DND-41 (cell line): ENCODE results near the gene SZRD1.
A peak's percentile ranks its signal among the peaks of the same experiment; 100 is the strongest.

Experiments
- ATAC-seq: fragments of 200-7000 bp; cut with Tn5 transposase; 3 replicates; pipeline ENCODE4 v1.9.1; 2021; ENCODE audit warnings: low read depth; ENCODE audit not compliant: insufficient read depth
- DNase-seq: peaks from one replicate; pipeline ENCODE4 v3.0.0-alpha.2; 2020
- H2AFZ ChIP-seq: 2 replicates; pipeline ENCODE4 v1.6.0; 2012; ENCODE audit warnings: low read depth, low read length
- H3K27ac ChIP-seq: 2 replicates; pipeline ENCODE4 v1.5.1; 2012; ENCODE audit warnings: low read length, inconsistent platforms
- H3K27me3 ChIP-seq: fragments of 200-600 bp; sonication (generic); 2 replicates; pipeline ENCODE4 v1.6.0; 2012; ENCODE audit warnings: low read length, mild to moderate bottlenecking, inconsistent platforms; ENCODE audit not compliant: insufficient read depth, poor library complexity
- H3K36me3 ChIP-seq: 2 replicates; pipeline ENCODE4 v1.5.1; 2012; ENCODE audit warnings: low read length, inconsistent platforms; ENCODE audit not compliant: insufficient read depth
- H3K4me1 ChIP-seq: 2 replicates; pipeline ENCODE4 v1.5.1; 2012; ENCODE audit warnings: mild to moderate bottlenecking, low read length; ENCODE audit not compliant: insufficient read depth
- H3K4me2 ChIP-seq: 2 replicates; pipeline ENCODE4 v1.6.0; 2012; ENCODE audit warnings: mild to moderate bottlenecking, moderate library complexity, low read length, inconsistent platforms; ENCODE audit not compliant: insufficient read depth
- H3K4me3 ChIP-seq, 2 experiments: fragments of 200-600 bp in 1 of 2; shearing (Covaris generic) in 1 of 2; 2 replicates each; pipeline ENCODE4 v1.5.1; 2012 to 2016; ENCODE audit warnings: inconsistent platforms in 2 of 2, low read length in 2 of 2, mild to moderate bottlenecking in 2 of 2, low read depth in 1 of 2, moderate library complexity in 1 of 2
- H3K79me2 ChIP-seq: 2 replicates; pipeline ENCODE4 v1.6.0; 2012; ENCODE audit warnings: low read length, inconsistent platforms; ENCODE audit not compliant: insufficient read depth
- H3K9ac ChIP-seq: 2 replicates; pipeline ENCODE4 v1.6.0; 2012; ENCODE audit warnings: low read depth, mild to moderate bottlenecking, inconsistent platforms, low read length, moderate library complexity
- H3K9me3 ChIP-seq: 2 replicates; pipeline ENCODE4 v1.5.1; 2012; ENCODE audit warnings: low read length, moderate library complexity, mild to moderate bottlenecking, inconsistent platforms; ENCODE audit not compliant: insufficient read depth, severe bottlenecking
- H4K20me1 ChIP-seq: 2 replicates; pipeline ENCODE4 v1.6.0; 2012; ENCODE audit warnings: low read length; ENCODE audit not compliant: insufficient read depth
- EZH2 ChIP-seq: IDR thresholded peaks from 3 replicates; pipeline ENCODE4 v1.6.1; 2012; ENCODE audit warnings: borderline replicate concordance, low read depth, mild to moderate bottlenecking, moderate library complexity, low read length, inconsistent platforms; ENCODE audit not compliant: severe bottlenecking
- TF ChIP-seq, protein P1 (sequence below): IDR thresholded peaks from 2 replicates; pipeline ENCODE4 v1.5.1; 2012; ENCODE audit warnings: borderline replicate concordance, low read length, moderate library complexity, mild to moderate bottlenecking; ENCODE audit not compliant: poor library complexity, severe bottlenecking; ENCODE audit errors: extremely low read depth

The SZRD1 gene

GRCh38 chr1:16440470-16441281 lies 73.6 kb downstream of the SZRD1 start, which contains the start of gene NECAP2:
Gene NECAP2, plus strand, starts transcription at chr1:16440724. Its CDS starts 38 bp downstream, at chr1:16440762.
- TF ChIP-seq, protein P1, sequence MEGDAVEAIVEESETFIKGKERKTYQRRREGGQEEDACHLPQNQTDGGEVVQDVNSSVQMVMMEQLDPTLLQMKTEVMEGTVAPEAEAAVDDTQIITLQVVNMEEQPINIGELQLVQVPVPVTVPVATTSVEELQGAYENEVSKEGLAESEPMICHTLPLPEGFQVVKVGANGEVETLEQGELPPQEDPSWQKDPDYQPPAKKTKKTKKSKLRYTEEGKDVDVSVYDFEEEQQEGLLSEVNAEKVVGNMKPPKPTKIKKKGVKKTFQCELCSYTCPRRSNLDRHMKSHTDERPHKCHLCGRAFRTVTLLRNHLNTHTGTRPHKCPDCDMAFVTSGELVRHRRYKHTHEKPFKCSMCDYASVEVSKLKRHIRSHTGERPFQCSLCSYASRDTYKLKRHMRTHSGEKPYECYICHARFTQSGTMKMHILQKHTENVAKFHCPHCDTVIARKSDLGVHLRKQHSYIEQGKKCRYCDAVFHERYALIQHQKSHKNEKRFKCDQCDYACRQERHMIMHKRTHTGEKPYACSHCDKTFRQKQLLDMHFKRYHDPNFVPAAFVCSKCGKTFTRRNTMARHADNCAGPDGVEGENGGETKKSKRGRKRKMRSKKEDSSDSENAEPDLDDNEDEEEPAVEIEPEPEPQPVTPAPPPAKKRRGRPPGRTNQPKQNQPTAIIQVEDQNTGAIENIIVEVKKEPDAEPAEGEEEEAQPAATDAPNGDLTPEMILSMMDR = peak; percentile 94
- no peak for TF ChIP-seq EZH2
- ATAC-seq = peak; percentile 92
- peak within 1 kb of the TSS; percentile 93 for H2AFZ ChIP-seq
- H3K4me3 ChIP-seq = peak within 1 kb of the TSS; percentile 88 to 95
- H3K4me1 ChIP-seq = peaks cover 24% of the 10 kb centered on the region
- peak; percentile 95 for DNase-seq
- H3K4me2 ChIP-seq = peak within 1 kb of the TSS; percentile 90
- peak within 1 kb of the TSS; percentile 91 for H3K27ac ChIP-seq
- no peaks in the 10 kb centered on the region for H3K9me3 ChIP-seq
- H3K79me2 ChIP-seq = peaks cover 45% of the 10 kb centered on the region
- H3K27me3 ChIP-seq = no peaks in the 10 kb centered on the region
- peaks cover 36% of the 10 kb centered on the region for H3K36me3 ChIP-seq
- peaks cover 7% of the 10 kb centered on the region for H4K20me1 ChIP-seq
- H3K9ac ChIP-seq = peak within 1 kb of the TSS; percentile 88

- Histone ChIP-seq H3K27me3 (no peaks in the 10 kb centered on the region), H4K20me1 (peaks cover 7% of the 10 kb centered on the region), H3K4me1 (peaks cover 24% of the 10 kb centered on the region), H2AFZ (peak overlapping the region; percentile 93), H3K9ac (peak overlapping the region; percentile 88), H3K36me3 (peaks cover 39% of the 10 kb centered on the region), H3K4me3 (peak overlapping the region; percentile 88 to 95), H3K79me2 (peaks cover 47% of the 10 kb centered on the region), H3K9me3 (no peaks in the 10 kb centered on the region), H3K27ac (peak overlapping the region; percentile 91), H3K4me2 (peak overlapping the region; percentile 90)
- DNase-seq (no peak), ATAC-seq (peak; percentile 17)
- TF ChIP-seq, protein P1 = no peak
- no peak for TF ChIP-seq EZH2
These were observed 74.2 kb downstream of the SZRD1 start for GRCh38 chr1:16441282-16441665.

- no peaks in the 10 kb centered on the region for H3K9me3 ChIP-seq
- peaks cover 45% of the 10 kb centered on the region for H3K36me3 ChIP-seq
- H3K4me1 ChIP-seq = peaks cover 24% of the 10 kb centered on the region
- peak overlapping the region; percentile 57 for H3K27ac ChIP-seq
- H3K4me2 ChIP-seq = peak overlapping the region; percentile 90
- no peak overlapping the region for H2AFZ ChIP-seq
- TF ChIP-seq, protein P1 = no peak
- TF ChIP-seq EZH2 = no peak
- no peak for ATAC-seq
- peaks cover 9% of the 10 kb centered on the region for H4K20me1 ChIP-seq
- H3K9ac ChIP-seq = peak overlapping the region; percentile 88; the same call in 1 of the 2 replicates
- peaks cover 52% of the 10 kb centered on the region for H3K79me2 ChIP-seq
- no peaks in the 10 kb centered on the region for H3K27me3 ChIP-seq
- peak overlapping the region in 1 of 2 experiments; percentile 95; a peak in 2 of 4 replicates for H3K4me3 ChIP-seq
- DNase-seq = no peak
These were observed 75.2 kb downstream of the SZRD1 start for GRCh38 chr1:16442265-16442664.
